HCT116 (cell line): ENCODE measurements around the gene TLCD2. TPM values are rescaled to one million over a fixed set of nuclear protein-coding genes. Genes with fewer than 3 reads are reported as not detected.

Experiments
- ATAC-seq: fragments of 200-7000 bp; cut with Tn5 transposase; 2 replicates; pipeline ENCODE4 v1.9.1; 2020; ENCODE audit warnings: mild to moderate bottlenecking, moderate library complexity
- BruUV-seq: library from RNA; stranded (reverse); fragments of 400-500 nt; replicated peaks from 2 replicates; lab custom pipeline; 2021; lab: Mats Ljungman, UMichigan
- CTCF ChIA-PET: fragments of 300-600 bp; sonication (Branson Sonifier 250); formaldehyde crosslinking; loops from one replicate; lab custom pipeline; 2021; ENCODE audit warnings: antibody characterized with exemption; lab: Charles Lee
- POLR2A ChIA-PET: fragments of 300-600, 350-600 bp; sonication (Branson Sonifier 250); formaldehyde crosslinking; loops from one replicate; lab custom pipeline; 2021; ENCODE audit warnings: antibody characterized with exemption; lab: Charles Lee
- RAD21 ChIA-PET, 2 experiments: fragments of 300-600 bp; sonication (Branson Sonifier 250); formaldehyde crosslinking; loops; one replicate each; lab custom pipeline; 2023; ENCODE audit warnings: low total read pairs in 2 of 2; ENCODE audit not compliant: uncharacterized antibody in 2 of 2, unreplicated experiment in 2 of 2, low non-redundant PET in 1 of 2; lab: Charles Lee
- DNase-seq: peaks from one replicate; pipeline ENCODE4 v3.0.0-alpha.2; 2010; ENCODE audit warnings: low read depth, low spot score
- H2AFZ ChIP-seq: fragments of 200-600 bp; shearing (Covaris generic), sonication (generic); 2 replicates; pipeline ENCODE4 v1.6.1; 2017; ENCODE audit warnings: low read depth, mixed run types, mixed read lengths, antibody characterized with exemption, low read length; ENCODE audit not compliant: poor library complexity, severe bottlenecking
- H3K27ac ChIP-seq: 2 replicates; pipeline ENCODE4 v1.5.1; 2012; ENCODE audit warnings: low read depth, low read length
- H3K27me3 ChIP-seq: fragments of 200-600 bp; sonication (generic); 2 replicates; pipeline ENCODE4 v1.6.1; 2016; ENCODE audit warnings: mixed run types, low read length, mixed read lengths; ENCODE audit not compliant: insufficient read depth
- H3K36me3 ChIP-seq, 2 experiments: fragments of 200-500 bp in 1 of 2; fragments of 200-600 bp in 1 of 2; sonication (Bioruptor generic) in 1 of 2; sonication (generic) in 1 of 2; 2 replicates each; pipeline versions ENCODE4 v1.5.1 to v1.6.1; 2014 to 2016; ENCODE audit warnings: low read length in 2 of 2, inconsistent platforms in 1 of 2, mixed read lengths in 1 of 2, mixed run types in 1 of 2; ENCODE audit not compliant: insufficient read depth in 2 of 2, control insufficient read depth in 1 of 2
- H3K4me1 ChIP-seq, 2 experiments: fragments of 200-600 bp in 1 of 2; sonication (generic) in 1 of 2; 2 replicates each; pipeline versions ENCODE4 v1.5.1 to v1.6.1; 2012 to 2017; ENCODE audit warnings: low read length in 2 of 2, inconsistent platforms in 1 of 2, mild to moderate bottlenecking in 1 of 2, mixed read lengths in 1 of 2, mixed run types in 1 of 2, moderate library complexity in 1 of 2; ENCODE audit not compliant: insufficient read depth in 2 of 2, control insufficient read depth in 1 of 2
- H3K4me2 ChIP-seq: fragments of 200-600 bp; sonication (generic); 2 replicates; pipeline ENCODE4 v1.6.1; 2017; ENCODE audit warnings: mixed run types, low read length, mixed read lengths
- H3K4me3 ChIP-seq, 2 experiments: fragments of 200-600 bp in 1 of 2; sonication (generic) in 1 of 2; replicated peaks in 1 of 2; 2 replicates each; pipeline ENCODE4 v1.5.1; 2011 to 2016; ENCODE audit warnings: low read length in 2 of 2, control low read depth in 1 of 2, low read depth in 1 of 2, mild to moderate bottlenecking in 1 of 2, mixed read lengths in 1 of 2, mixed run types in 1 of 2
- H3K79me2 ChIP-seq: fragments of 200-600 bp; sonication (generic); 2 replicates; pipeline ENCODE4 v1.6.1; 2017; ENCODE audit warnings: mild to moderate bottlenecking, mixed run types, low read length, moderate library complexity, mixed read lengths; ENCODE audit not compliant: insufficient read depth
- H3K9ac ChIP-seq: fragments of 200-600 bp; sonication (generic); 2 replicates; pipeline ENCODE4 v1.6.1; 2016; ENCODE audit warnings: low read length, mixed read lengths
- H3K9me2 ChIP-seq: fragments of 200-600 bp; sonication (generic), shearing (Covaris generic); 2 replicates; pipeline ENCODE4 v1.6.1; 2017; ENCODE audit warnings: mixed run types, mild to moderate bottlenecking, moderate library complexity; ENCODE audit not compliant: insufficient read depth
- H3K9me3 ChIP-seq, 2 experiments: fragments of 200-500 bp in 1 of 2; fragments of 200-600 bp in 1 of 2; sonication (Bioruptor generic) in 1 of 2; sonication (generic) in 1 of 2; 2 replicates each; pipeline ENCODE4 v1.6.1; 2014 to 2017; ENCODE audit warnings: low read length in 2 of 2, mixed read lengths in 2 of 2, inconsistent platforms in 1 of 2, low read depth in 1 of 2, mild to moderate bottlenecking in 1 of 2, mixed run types in 1 of 2, moderate library complexity in 1 of 2; ENCODE audit not compliant: control insufficient read depth in 1 of 2, insufficient read depth in 1 of 2
- H4K20me1 ChIP-seq: fragments of 200-600 bp; sonication (generic), shearing (Covaris generic); 2 replicates; pipeline ENCODE4 v1.6.1; 2017; ENCODE audit warnings: mixed run types, mild to moderate bottlenecking, moderate library complexity; ENCODE audit not compliant: insufficient read depth
- ATF3 ChIP-seq: IDR thresholded peaks from 2 replicates; pipeline ENCODE4 v1.6.1; 2012
- CBX3 ChIP-seq: IDR thresholded peaks from 2 replicates; pipeline ENCODE4 v1.6.1; 2012; ENCODE audit warnings: low read depth
- CEBPB ChIP-seq: IDR thresholded peaks from 2 replicates; pipeline ENCODE4 v1.6.1; 2012; ENCODE audit warnings: low read depth
- CTCF ChIP-seq, 3 experiments: fragments of 200-600 bp in 1 of 3; sonication (generic) in 1 of 3; IDR thresholded peaks in 2 of 3; conservative IDR thresholded peaks in 1 of 3; 2 replicates each; pipeline ENCODE4 v1.5.1; 2012 to 2017; ENCODE audit warnings: low read depth in 2 of 3, low read length in 2 of 3, antibody characterized with exemption in 1 of 3, borderline replicate concordance in 1 of 3, control low read depth in 1 of 3, mild to moderate bottlenecking in 1 of 3, mixed read lengths in 1 of 3, mixed run types in 1 of 3, moderate library complexity in 1 of 3; ENCODE audit not compliant: insufficient read depth in 1 of 3
- EGR1 ChIP-seq: IDR thresholded peaks from 2 replicates; pipeline ENCODE4 v1.6.1; 2012; ENCODE audit warnings: low read depth
- EZH2 ChIP-seq: fragments of 200-600 bp; sonication (generic); IDR thresholded peaks from 2 replicates; pipeline ENCODE4 v1.6.1; 2017; ENCODE audit warnings: antibody characterized with exemption, mixed run types
- EZH2phosphoT487 ChIP-seq: fragments of 200-600 bp; IDR thresholded peaks from 2 replicates; pipeline ENCODE4 v1.6.1; 2018; ENCODE audit warnings: antibody characterized with exemption, borderline replicate concordance
- FOSL1 ChIP-seq: IDR thresholded peaks from 2 replicates; pipeline ENCODE4 v1.6.1; 2012; ENCODE audit warnings: low read depth
- JUND ChIP-seq: IDR thresholded peaks from 2 replicates; pipeline ENCODE4 v1.6.1; 2012
- MAX ChIP-seq: IDR thresholded peaks from 2 replicates; pipeline ENCODE4 v1.6.1; 2012
- POLR2A ChIP-seq: IDR thresholded peaks from 2 replicates; pipeline ENCODE4 v1.7.0; 2011; ENCODE audit warnings: borderline replicate concordance; ENCODE audit not compliant: insufficient read depth, insufficient read length; ENCODE audit errors: extremely low read depth
- SIN3A ChIP-seq: IDR thresholded peaks from 2 replicates; pipeline ENCODE4 v1.6.1; 2012; ENCODE audit warnings: low read depth
- YY1 ChIP-seq: IDR thresholded peaks from 2 replicates; pipeline ENCODE4 v1.6.1; 2011; ENCODE audit warnings: low read length, low read depth, moderate library complexity, mild to moderate bottlenecking; ENCODE audit not compliant: insufficient replicate concordance; ENCODE audit errors: extremely low read depth
- ZBTB33 ChIP-seq: IDR thresholded peaks from 2 replicates; pipeline ENCODE4 v1.6.1; 2011; ENCODE audit warnings: mild to moderate bottlenecking, low read length, moderate library complexity; ENCODE audit not compliant: insufficient replicate concordance; ENCODE audit errors: extremely low read depth
- ZFX ChIP-seq: fragments of 450-650 bp; IDR thresholded peaks from 2 replicates; pipeline ENCODE4 v1.6.1; 2017
- intact Hi-C: fragments of 100-400 bp; cut with micrococcal nuclease; formaldehyde crosslinking; loops from 2 replicates; pipeline ENCODE4 v1.10.0; 2022
- total RNA-seq: library from RNA; stranded (reverse); gene quantifications from one replicate; pipeline ENCODE4 v1.2.1, GENCODE V29; 2021; ENCODE audit not compliant: unreplicated experiment

Gene TLCD2
- total RNA-seq, 1 experiment from 2014 or later: 1.8 TPM

GRCh38 chr17:1710807-1711553 is 803 bp upstream of the TLCD2 start (continued):
- TF ChIP-seq FOSL1: no peak

- H3K36me3 ChIP-seq: peaks cover 0 to 20% of the 10 kb centered on the region in 2 experiments; a peak in 1 of 4 replicates
- CTCF ChIA-PET: no interaction called here
- H3K4me2 ChIP-seq: peak overlapping the region; percentile 100
- ATAC-seq (no peak), DNase-seq (no peak)
- TF ChIP-seq CTCF (IDR thresholded peaks at IDR 0.05 in 2 of 3, conservative IDR thresholded peaks at IDR 0.05 in 1 of 3; ENCODE audit: borderline replicate concordance in 1 of 3, insufficient read depth in 1 of 3, low read depth in 2 of 3, low read length in 2 of 3): no peak
- no peak for TF ChIP-seq EGR1
- no peak for TF ChIP-seq FOSL1
- TF ChIP-seq ZFX: no peak
- no peak for TF ChIP-seq JUND
- no peak for TF ChIP-seq SIN3A
- TF ChIP-seq ZBTB33: no peak
- TF ChIP-seq CBX3: no peak
- TF ChIP-seq ATF3: no peak
- TF ChIP-seq MAX: no peak
- TF ChIP-seq YY1: no peak
- TF ChIP-seq CEBPB: no peak
- no peak for TF ChIP-seq POLR2A
- no peak for TF ChIP-seq EZH2
- TF ChIP-seq EZH2phosphoT487: no peak
- peak overlapping the region; percentile 51 to 70 for H3K4me3 ChIP-seq
- H3K9me3 ChIP-seq: no peaks in the 10 kb centered on the region
- no TSS peak for BruUV-seq
- no peaks in the 10 kb centered on the region for H3K27me3 ChIP-seq
- RAD21 ChIA-PET: no interaction called here
- H3K27ac ChIP-seq: peak overlapping the region; percentile 55; the same call in 1 of the 2 replicates
- H2AFZ ChIP-seq: no peak overlapping the region
- H3K4me1 ChIP-seq: peaks cover 29 to 50% of the 10 kb centered on the region in 2 experiments
- peaks cover 19% of the 10 kb centered on the region; the same call in 1 of the 2 replicates for H3K79me2 ChIP-seq
- POLR2A ChIA-PET: interaction anchor here (0.7 kb wide), 1 partner anchor 30 kb away, joined by 3 read pairs; no protein-coding TSS in a partner anchor
- peak overlapping the region; percentile 72 for H3K9ac ChIP-seq
- H3K9me2 ChIP-seq: no peaks in the 10 kb centered on the region
- intact Hi-C loops: no loop called here
- H4K20me1 ChIP-seq: no peaks in the 10 kb centered on the region
These were observed 700 bp downstream of the TLCD2 start for GRCh38 chr17:1709403-1709951.
